NCI-H748 (cell line): ENCODE measurements around the gene ZNF479.
"Not testable (repeated sequence)": the region's sequence is repeated elsewhere in the genome, so short reads cannot be mapped to it uniquely, and the experiment has no call there.

Source experiments
- DNase-seq: peaks from one replicate; lab custom pipeline; 2025; ENCODE audit not compliant: unreplicated experiment; lab: John Stamatoyannopoulos, UW

Gene ZNF479

GRCh38 chr7:57132336-57132735 is at the start of gene ZNF479:
Gene ZNF479, minus strand, starts transcription at chr7:57132436. Its CDS starts 112 bp downstream, at chr7:57132324.
- DNase-seq, result not testable (repeated sequence)

- DNase-seq, result no peak
These were observed 49.8 kb upstream of the ZNF479 start for GRCh38 chr7:57182031-57182430.

- no peak for DNase-seq
These were observed 49.0 kb upstream of the ZNF479 start for GRCh38 chr7:57181281-57181680.

GRCh38 chr7:57179776-57180415 is 47.7 kb upstream of the ZNF479 start:
- no peak for DNase-seq

GRCh38 chr7:57178768-57179139 is 46.5 kb upstream of the ZNF479 start:
- no peak for DNase-seq

GRCh38 chr7:57177856-57178767 is 45.9 kb upstream of the ZNF479 start:
- DNase-seq, result no peak

GRCh38 chr7:57176928-57177635 is 44.8 kb upstream of the ZNF479 start:
- no peak for DNase-seq

GRCh38 chr7:57165285-57165899 is 33.2 kb upstream of the ZNF479 start:
- no peak for DNase-seq

GRCh38 chr7:57120123-57120784 is 12.0 kb downstream of the ZNF479 start:
- DNase-seq, result not testable (repeated sequence)
